Endothelial cell of umbilical vein (primary cell): ENCODE results near the gene SLC6A1. TPM values are rescaled to one million over a fixed set of nuclear protein-coding genes. Genes with fewer than 3 reads are reported as not detected.

Experiments used
- BruUV-seq: library from RNA; stranded (reverse); fragments of 400-500 nt; replicated peaks from 2 replicates; lab custom pipeline; 2021; lab: Mats Ljungman, UMichigan
- CTCF ChIA-PET: fragments of 300-600, 350-600 bp; sonication (Branson Sonifier 250); formaldehyde crosslinking; loops from one replicate; lab custom pipeline; 2021; ENCODE audit warnings: antibody characterized with exemption, inconsistent platforms; lab: Charles Lee
- POLR2A ChIA-PET: fragments of 300-600, 350-600 bp; sonication (Branson Sonifier 250); formaldehyde crosslinking; loops from one replicate; lab custom pipeline; 2021; ENCODE audit warnings: antibody characterized with exemption, inconsistent platforms; lab: Charles Lee
- DNase-seq: peaks from one replicate; pipeline ENCODE4 v3.0.0-alpha.2; 2011; ENCODE audit warnings: low read depth, low spot score
- FAIRE-seq: peaks from 2 replicates; lab custom pipeline; 2011; peaks lifted over from hg19 to GRCh38; lab: Jason Lieb, UNC
- H2AFZ ChIP-seq: 2 replicates; pipeline ENCODE4 v1.6.0; 2012; ENCODE audit warnings: low read depth, low read length, control low read depth, inconsistent platforms
- H3K27ac ChIP-seq: 2 replicates; pipeline ENCODE4 v1.5.1; 2011; ENCODE audit warnings: low read depth, mild to moderate bottlenecking, control low read depth, low read length, moderate library complexity; ENCODE audit not compliant: insufficient read depth
- H3K27me3 ChIP-seq, 2 experiments: 2 replicates each; pipeline versions ENCODE4 v1.6.0 to v1.6.1; 2011; ENCODE audit warnings: low read length in 2 of 2, mixed read lengths in 1 of 2; ENCODE audit not compliant: control insufficient read depth in 2 of 2, insufficient read depth in 2 of 2
- H3K36me3 ChIP-seq, 2 experiments: 2 replicates in 1 of 2; 3 replicates in 1 of 2; pipeline ENCODE4 v1.5.1; 2011; ENCODE audit warnings: low read length in 2 of 2, mild to moderate bottlenecking in 1 of 2, moderate library complexity in 1 of 2; ENCODE audit not compliant: control insufficient read depth in 2 of 2, insufficient read depth in 2 of 2; ENCODE audit errors: extremely low read depth in 1 of 2
- H3K4me1 ChIP-seq: 3 replicates; pipeline ENCODE4 v1.5.1; 2011; ENCODE audit warnings: mild to moderate bottlenecking, low read length; ENCODE audit not compliant: control insufficient read depth, insufficient read depth; ENCODE audit errors: extremely low read depth
- H3K4me2 ChIP-seq: 2 replicates; pipeline ENCODE4 v1.6.1; 2011; ENCODE audit warnings: low read length, control low read depth, mixed read lengths; ENCODE audit not compliant: insufficient read depth
- H3K4me3 ChIP-seq, 3 experiments: fragments of 200-600 bp in 1 of 3; sonication (generic), shearing (Covaris generic) in 1 of 3; replicated peaks in 1 of 3; 2 replicates each; pipeline ENCODE4 v1.5.1; 2011 to 2016; ENCODE audit warnings: control low read depth in 3 of 3, low read length in 3 of 3, mild to moderate bottlenecking in 2 of 3, inconsistent platforms in 1 of 3, low read depth in 1 of 3, moderate library complexity in 1 of 3; ENCODE audit not compliant: insufficient read depth in 1 of 3
- H3K79me2 ChIP-seq: 2 replicates; pipeline ENCODE4 v1.6.0; 2012; ENCODE audit warnings: low read length, inconsistent platforms; ENCODE audit not compliant: control insufficient read depth, insufficient read depth
- H3K9ac ChIP-seq: replicated peaks from 2 replicates; pipeline ENCODE3; 2011; ENCODE audit warnings: low read length, control low read depth; ENCODE audit not compliant: insufficient read depth; ENCODE audit errors: extremely low read depth
- H3K9me1 ChIP-seq: replicated peaks from 3 replicates; pipeline ENCODE4 v1.6.0; 2011; ENCODE audit warnings: mild to moderate bottlenecking, low read length; ENCODE audit not compliant: control insufficient read depth, insufficient read depth; ENCODE audit errors: extremely low read depth
- H3K9me3 ChIP-seq: replicated peaks from 2 replicates; pipeline ENCODE4 v1.5.1; 2012; ENCODE audit warnings: low read length, inconsistent platforms; ENCODE audit not compliant: control insufficient read depth, insufficient read depth
- H4K20me1 ChIP-seq: replicated peaks from 2 replicates; pipeline ENCODE3; 2011; ENCODE audit warnings: mild to moderate bottlenecking, low read length; ENCODE audit not compliant: control insufficient read depth, insufficient read depth; ENCODE audit errors: extremely low read depth
- CTCF ChIP-seq, 2 donors: IDR thresholded peaks; 1 replicate in 1 of 2; 2 replicates in 1 of 2; pipeline ENCODE4 v1.5.1; 2011; ENCODE audit warnings: low read length in 2 of 2, mild to moderate bottlenecking in 2 of 2, moderate library complexity in 2 of 2, control low read depth in 1 of 2, inconsistent platforms in 1 of 2, low read depth in 1 of 2; ENCODE audit not compliant: insufficient read depth in 1 of 2; ENCODE audit errors: extremely low read depth in 1 of 2
- FOS ChIP-seq: IDR thresholded peaks from 2 replicates; pipeline ENCODE4 v1.6.1; 2011; ENCODE audit warnings: mild to moderate bottlenecking, low read length, moderate library complexity, borderline replicate concordance; ENCODE audit not compliant: insufficient read depth
- JUN ChIP-seq: IDR thresholded peaks from 2 replicates; pipeline ENCODE4 v1.6.1; 2011; ENCODE audit warnings: borderline replicate concordance, low read depth; ENCODE audit not compliant: insufficient read length, insufficient read depth
- dilution Hi-C: fragments of 300-500 bp; cut with MboI; formaldehyde crosslinking; loops from one replicate; pipeline ENCODE4 v1.15.0; 2019; ENCODE audit warnings: low sequenced_read_pairs; ENCODE audit not compliant: extremely low pct_ligation_motif_present
- intact Hi-C: fragments of 100-400 bp; cut with micrococcal nuclease; formaldehyde crosslinking; loops from one replicate; pipeline ENCODE4 v1.10.0; 2022
- polyA plus RNA-seq, 4 experiments: library from polyadenylated mRNA; depleted of rRNA in 3 of 4; stranded (reverse) in 3 of 4; unstranded in 1 of 4; fragments of >200 nt; gene quantifications; 2 replicates each; pipeline versions ENCODE4 v1.2.1 to v1.2.3, GENCODE V29; 2011 to 2012; ENCODE audit warnings: missing spikeins in 1 of 4
- total RNA-seq: library from RNA; stranded (reverse); gene quantifications from 2 replicates; pipeline ENCODE4 v1.2.3, GENCODE V29; 2021

SLC6A1 gene
- total and polyA plus RNA-seq, 2 donors (not counting 3 experiments of a cell fraction or from before 2014, with no cell fraction given), result not detected

- ChIA-PET POLR2A (no interaction called here), CTCF (interaction anchor here (1.1 kb wide), 1 partner anchor 16 kb away, joined by 6 read pairs; no protein-coding TSS in a partner anchor)
- Histone ChIP-seq H4K20me1 (no peaks in the 10 kb centered on the region), H3K27me3 (peaks cover 12 to 24% of the 10 kb centered on the region in 2 experiments), H3K27ac (no peak overlapping the region), H3K36me3 (no peaks in the 10 kb centered on the region), H2AFZ (no peak overlapping the region), H3K9me3 (no peaks in the 10 kb centered on the region), H3K4me3 (no peak overlapping the region), H3K9me1 (no peaks in the 10 kb centered on the region), H3K4me2 (no peak overlapping the region), H3K4me1 (no peaks in the 10 kb centered on the region), H3K9ac (no peak overlapping the region), H3K79me2 (no peaks in the 10 kb centered on the region)
- DNase-seq (no peak), FAIRE-seq (no peak)
- no TSS peak for BruUV-seq
- intact Hi-C loops (no loop called here), dilution Hi-C loops (no loop called here)
- no peak for TF ChIP-seq JUN
- no peak for TF ChIP-seq FOS
- no peak for TF ChIP-seq CTCF (IDR thresholded peaks at IDR 0.05; ENCODE audit: extremely low read depth in 1 of 2, insufficient read depth in 1 of 2, low read depth in 1 of 2, low read length in 2 of 2)
These were observed 6.0 kb downstream of the SLC6A1 start for GRCh38 chr3:10998542-10998941.
